H1 (cell line): ENCODE data around the gene PCNA. TPM values are rescaled to one million over a fixed set of nuclear protein-coding genes. Genes with fewer than 3 reads are reported as not detected.

Source experiments
- CTCF ChIA-PET: fragments of 300-600 bp; sonication (Branson Sonifier 250); formaldehyde crosslinking; loops from one replicate; lab custom pipeline; 2021; ENCODE audit not compliant: partially characterized antibody; lab: Charles Lee
- POLR2A ChIA-PET: fragments of 300-600 bp; sonication (Branson Sonifier 250); formaldehyde crosslinking; loops from one replicate; lab custom pipeline; 2021; ENCODE audit warnings: inconsistent platforms; ENCODE audit not compliant: partially characterized antibody; lab: Charles Lee
- DNase-seq, 2 experiments: peaks; one replicate each; pipeline versions ENCODE4 v3.0.0 to v3.0.0-alpha.2; 2010 to 2022; ENCODE audit warnings: low spot score in 2 of 2, low read depth in 1 of 2, mixed read lengths in 1 of 2
- FAIRE-seq: peaks from 2 replicates; lab custom pipeline; 2011; peaks lifted over from hg19 to GRCh38; lab: Jason Lieb, UNC
- H2AFZ ChIP-seq: 2 replicates; pipeline ENCODE4 v1.8.1; 2012; ENCODE audit warnings: low read length, inconsistent platforms
- H2AK5ac ChIP-seq: 2 replicates; pipeline ENCODE4 v1.6.1; 2013; ENCODE audit warnings: low read depth, low read length
- H2BK120ac ChIP-seq: replicated peaks from 2 replicates; pipeline ENCODE3; 2013; ENCODE audit warnings: low read depth, low read length, inconsistent platforms
- H2BK12ac ChIP-seq: 2 replicates; pipeline ENCODE4 v1.6.1; 2013; ENCODE audit warnings: low read depth, low read length
- H2BK15ac ChIP-seq: 2 replicates; pipeline ENCODE4 v1.6.1; 2013; ENCODE audit warnings: low read length
- H2BK20ac ChIP-seq: 2 replicates; pipeline ENCODE4 v1.6.1; 2013; ENCODE audit warnings: low read length
- H2BK5ac ChIP-seq: 2 replicates; pipeline ENCODE4 v1.6.1; 2013; ENCODE audit warnings: low read depth, low read length
- H3K14ac ChIP-seq: 2 replicates; pipeline ENCODE4 v1.6.1; 2013; ENCODE audit warnings: inconsistent platforms; ENCODE audit not compliant: insufficient read length
- H3K18ac ChIP-seq: 2 replicates; pipeline ENCODE4 v1.6.1; 2013; ENCODE audit warnings: low read length; ENCODE audit errors: extremely low read depth
- H3K23ac ChIP-seq: 2 replicates; pipeline ENCODE4 v1.6.1; 2013; ENCODE audit warnings: inconsistent platforms; ENCODE audit not compliant: insufficient read length
- H3K23me2 ChIP-seq: 2 replicates; pipeline ENCODE4 v1.6.1; 2013; ENCODE audit warnings: low read depth, low read length
- H3K27ac ChIP-seq: 2 replicates; pipeline ENCODE4 v1.6.1; 2011; ENCODE audit warnings: low read depth, low read length, inconsistent platforms
- H3K27me3 ChIP-seq, 4 experiments: replicated peaks in 1 of 4; 1 replicate in 1 of 4; 2 replicates in 3 of 4; pipeline versions ENCODE4 v1.6.1 to v1.8.1; 2011 to 2013; ENCODE audit warnings: low read length in 3 of 4, mild to moderate bottlenecking in 3 of 4, inconsistent platforms in 2 of 4, mixed read lengths in 2 of 4, moderate library complexity in 1 of 4; ENCODE audit not compliant: control insufficient read depth in 3 of 4, insufficient read depth in 3 of 4; ENCODE audit errors: extremely low read depth in 1 of 4
- H3K36me3 ChIP-seq, 4 experiments: 2 replicates each; pipeline versions ENCODE4 v1.6.1 to v1.8.1; 2011 to 2013; ENCODE audit warnings: mild to moderate bottlenecking in 4 of 4, low read length in 3 of 4, moderate library complexity in 2 of 4, control low read depth in 1 of 4, inconsistent platforms in 1 of 4; ENCODE audit not compliant: insufficient read depth in 4 of 4, control insufficient read depth in 2 of 4
- H3K4ac ChIP-seq: replicated peaks from 2 replicates; pipeline ENCODE3; 2013; ENCODE audit warnings: low read length, low read depth, mixed read lengths, inconsistent platforms; ENCODE audit not compliant: insufficient read length
- H3K4me1 ChIP-seq, 4 experiments: replicated peaks in 1 of 4; 1 replicate in 1 of 4; 2 replicates in 3 of 4; pipeline versions ENCODE4 v1.6.1 to v1.8.1; 2011 to 2013; ENCODE audit warnings: low read length in 3 of 4, inconsistent platforms in 2 of 4, mixed read lengths in 1 of 4; ENCODE audit not compliant: insufficient read depth in 4 of 4, control insufficient read depth in 3 of 4
- H3K4me2 ChIP-seq, 2 experiments: 2 replicates each; pipeline versions ENCODE4 v1.6.1 to v1.8.1; 2011 to 2013; ENCODE audit warnings: low read depth in 2 of 2, low read length in 2 of 2, control low read depth in 1 of 2, inconsistent platforms in 1 of 2, mild to moderate bottlenecking in 1 of 2; ENCODE audit not compliant: insufficient read depth in 1 of 2
- H3K4me3 ChIP-seq, 4 experiments: fragments of 200-600, 300-600 bp in 1 of 4; sonication (generic), shearing (Covaris generic), sonication (Bioruptor Twin) in 1 of 4; 2 replicates each; pipeline versions ENCODE4 v1.5.1 to v1.8.1; 2011 to 2016; ENCODE audit warnings: low read length in 4 of 4, low read depth in 3 of 4, control low read depth in 2 of 4, inconsistent platforms in 2 of 4, mild to moderate bottlenecking in 2 of 4, mixed read lengths in 1 of 4, moderate library complexity in 1 of 4; ENCODE audit not compliant: insufficient read depth in 2 of 4; ENCODE audit errors: extremely low read depth in 1 of 4
- H3K56ac ChIP-seq: replicated peaks from 2 replicates; pipeline ENCODE3; 2013; ENCODE audit warnings: low read depth, mild to moderate bottlenecking, mixed read lengths, low read length, inconsistent platforms; ENCODE audit not compliant: insufficient read length
- H3K79me1 ChIP-seq: 2 replicates; pipeline ENCODE4 v1.6.1; 2013; ENCODE audit warnings: low read depth, low read length, control low read depth
- H3K79me2 ChIP-seq, 2 experiments: 2 replicates each; pipeline versions ENCODE4 v1.6.1 to v1.8.1; 2012 to 2013; ENCODE audit warnings: low read length in 2 of 2, mild to moderate bottlenecking in 2 of 2, inconsistent platforms in 1 of 2; ENCODE audit not compliant: insufficient read depth in 2 of 2, control insufficient read depth in 1 of 2
- H3K9ac ChIP-seq, 4 experiments: replicated peaks in 1 of 4; 1 replicate in 1 of 4; 2 replicates in 3 of 4; pipeline versions ENCODE4 v1.6.1 to v1.8.1; 2011 to 2013; ENCODE audit warnings: low read depth in 3 of 4, low read length in 3 of 4, control low read depth in 2 of 4, mild to moderate bottlenecking in 2 of 4, moderate library complexity in 2 of 4, inconsistent platforms in 1 of 4; ENCODE audit errors: extremely low read depth in 1 of 4
- H3K9me3 ChIP-seq, 2 experiments: 2 replicates each; pipeline versions ENCODE4 v1.6.1 to v1.8.1; 2012 to 2013; ENCODE audit warnings: mild to moderate bottlenecking in 2 of 2, moderate library complexity in 2 of 2, control low read depth in 1 of 2, inconsistent platforms in 1 of 2, low read depth in 1 of 2, low read length in 1 of 2, mixed read lengths in 1 of 2; ENCODE audit not compliant: insufficient read depth in 2 of 2
- H4K20me1 ChIP-seq, 2 experiments: replicated peaks in 1 of 2; 2 replicates each; pipeline versions ENCODE3 to v1.8.1; 2011 to 2013; ENCODE audit warnings: inconsistent platforms in 2 of 2, low read length in 2 of 2, mild to moderate bottlenecking in 1 of 2; ENCODE audit not compliant: insufficient read depth in 2 of 2, control insufficient read depth in 1 of 2
- H4K5ac ChIP-seq: 2 replicates; pipeline ENCODE4 v1.6.1; 2013; ENCODE audit warnings: low read length, low read depth, mixed read lengths, inconsistent platforms; ENCODE audit not compliant: insufficient read length
- H4K8ac ChIP-seq: 2 replicates; pipeline ENCODE4 v1.8.0; 2013; ENCODE audit warnings: mild to moderate bottlenecking, moderate library complexity, low read length, inconsistent platforms; ENCODE audit not compliant: insufficient read depth; ENCODE audit errors: extremely low read depth
- H4K91ac ChIP-seq: replicated peaks from 2 replicates; pipeline ENCODE3; 2013; ENCODE audit warnings: low read length, mixed read lengths, inconsistent platforms; ENCODE audit not compliant: insufficient read length
- POLR2A ChIP-seq, 2 experiments: IDR thresholded peaks; 1 replicate in 1 of 2; 2 replicates in 1 of 2; pipeline ENCODE4 v1.6.1; 2011; ENCODE audit warnings: low read depth in 2 of 2, low read length in 2 of 2, mild to moderate bottlenecking in 2 of 2; ENCODE audit errors: control extremely low read depth in 1 of 2
- POU5F1 ChIP-seq: IDR thresholded peaks from 2 replicates; pipeline ENCODE4 v1.6.1; 2011; ENCODE audit warnings: low read depth, mild to moderate bottlenecking, low read length, moderate library complexity
- RXRA ChIP-seq: IDR thresholded peaks from 2 replicates; pipeline ENCODE4 v1.6.1; 2011; ENCODE audit warnings: low read depth, mild to moderate bottlenecking, low read length, moderate library complexity; ENCODE audit not compliant: insufficient read depth
- SAP30 ChIP-seq: fragments of 300-600 bp; sonication (generic); IDR thresholded peaks from 2 replicates; pipeline ENCODE4 v1.7.1; 2012; ENCODE audit warnings: low read length, moderate library complexity, mild to moderate bottlenecking, inconsistent platforms; ENCODE audit not compliant: insufficient read depth, insufficient replicate concordance
- WGBS, 2 experiments: shearing (Covaris generic) in 1 of 2; methylation state at CpG; one replicate each; pipeline versions ENCODE4 v1.1.6 to v1.1.7; 2013 to 2015; ENCODE audit warnings: low lambda C conversion rate in 2 of 2, mixed read lengths in 2 of 2, inconsistent platforms in 1 of 2, low coverage in 1 of 2, missing lambda C conversion rate in 1 of 2; ENCODE audit not compliant: insufficient replicate concordance in 2 of 2, insufficient coverage in 1 of 2, insufficient read length in 1 of 2; ENCODE audit errors: extremely low coverage in 1 of 2, missing lambda C conversion rate in 1 of 2; 5-methylcytosine and 5-hydroxymethylcytosine counted together
- polyA plus RNA-seq, 7 experiments: library from polyadenylated mRNA; depleted of rRNA in 3 of 7; stranded (reverse) in 5 of 7; unstranded in 2 of 7; fragments of >200 nt in 5 of 7; fragments of 200-250 nt in 2 of 7; gene quantifications; 1 replicate in 5 of 7; 2 replicates in 1 of 7; 4 replicates in 1 of 7; pipeline versions ENCODE4 v1.2.1 to v1.2.3, GENCODE V29; 2011 to 2013; ENCODE audit warnings: missing spikeins in 2 of 7, mixed read lengths in 2 of 7
- total RNA-seq: library from RNA; stranded (reverse); fragmentation: NEBNext Ultra II Directional; extraction: Animal tissue kit (Norgen Biotek cat#: 25700); gene quantifications from 2 replicates; pipeline ENCODE4 v1.2.1, GENCODE V29; 2021

PCNA gene
- total and polyA plus RNA-seq, 2 of the 8 experiments (the other 6 are each of a cell fraction or from before 2014, with no cell fraction given) = 290 to 737 TPM

DNA sequence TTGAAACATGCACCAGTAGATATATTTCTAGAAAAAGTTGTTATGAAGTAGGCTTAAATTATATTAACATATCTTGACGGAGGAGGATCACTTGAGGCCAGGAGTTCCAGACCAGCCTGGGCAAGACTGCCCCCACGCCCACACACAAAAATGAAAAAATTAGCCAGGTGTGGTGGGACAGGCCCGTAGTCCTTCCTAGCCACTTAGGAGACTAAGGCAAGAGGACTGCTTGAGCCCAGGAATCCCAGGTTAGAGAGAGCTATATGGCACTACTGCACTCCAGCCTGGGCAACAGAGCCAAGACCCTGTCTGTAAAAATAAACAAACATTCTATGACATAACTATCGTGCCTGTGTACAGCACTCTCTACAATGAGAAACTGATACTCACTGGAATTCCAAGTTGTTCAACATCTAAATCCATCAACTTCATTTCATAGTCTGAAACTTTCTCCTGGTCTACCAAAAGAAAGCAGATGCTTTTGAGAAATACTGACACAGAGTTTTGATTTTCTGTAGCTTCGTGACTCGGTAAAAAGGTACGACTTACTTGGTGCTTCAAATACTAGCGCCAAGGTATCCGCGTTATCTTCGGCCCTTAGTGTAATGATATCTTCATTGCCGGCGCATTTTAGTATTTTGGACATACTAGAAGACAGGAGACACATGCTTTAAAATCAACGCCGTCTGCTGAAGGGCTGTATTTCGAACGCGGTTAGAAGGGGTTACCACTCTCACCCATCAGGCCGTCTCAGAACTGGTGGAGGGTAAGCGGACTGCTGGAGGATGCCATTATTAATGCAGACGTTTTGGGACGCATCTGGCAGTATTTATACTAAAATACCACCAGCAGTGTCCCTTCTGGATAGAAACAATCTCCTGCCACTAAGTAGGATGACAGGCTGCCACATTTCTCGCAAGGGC is 1.3 kb downstream of the PCNA start:
- Histone ChIP-seq H3K4me3 (peak overlapping the region; percentile 91 to 99 (median 96)), H3K4ac (peak overlapping the region; percentile 44), H3K14ac (no peak overlapping the region), H2AK5ac (peak overlapping the region; percentile 79), H3K79me2 (peaks cover 12 to 38% of the 10 kb centered on the region in 2 experiments), H2BK15ac (no peak overlapping the region), H4K91ac (peak overlapping the region; percentile 48), H2BK5ac (peak overlapping the region; percentile 95), H3K79me1 (no peaks in the 10 kb centered on the region; the same call in 1 of the 2 replicates), H3K23ac (no peak overlapping the region), H4K20me1 (peaks cover 7 to 21% of the 10 kb centered on the region in 2 experiments), H4K8ac (peak overlapping the region; percentile 98; the same call in 1 of the 2 replicates), H3K56ac (peak overlapping the region; percentile 60), H3K4me2 (peak overlapping the region; percentile 54 to 84), H2BK20ac (no peak overlapping the region), H3K18ac (peak overlapping the region; percentile 85), H3K23me2 (no peaks in the 10 kb centered on the region; the same call in 1 of the 2 replicates), H3K9me3 (no peaks in the 10 kb centered on the region)
- DNase-seq = no peak
- 5% methylated on average over 23 of the region's 23 CpGs; no CpG with 5 or more reads in 1 of the 2 experiments for WGBS, 2 experiments
- TF ChIP-seq POU5F1 (no peak), POLR2A (IDR thresholded peaks at IDR 0.05; ENCODE audit: control extremely low read depth in 1 of 2, low read depth in 2 of 2, low read length in 2 of 2) (peak in 1 of 2 experiments; percentile 6; a peak in 1 of 3 replicates), RXRA (no peak), SAP30 (peak; percentile 50)
- TF ChIP-seq, all 59 proteins: peak for 2
- Histone ChIP-seq H3K9ac (peak overlapping the region; percentile 98 to 100 (median 99)), H3K27ac (peak overlapping the region; percentile 99), H2BK12ac (no peak overlapping the region; the same call in 1 of the 2 replicates), H2AFZ (no peak overlapping the region), H2BK120ac (no peak overlapping the region), H3K27me3 (no peaks in the 10 kb centered on the region), H4K5ac (peak overlapping the region; percentile 37), H3K36me3 (peaks cover 26 to 48% (median 38%) of the 10 kb centered on the region in 4 experiments), H3K4me1 (peaks cover 0 to 1% (median 0%) of the 10 kb centered on the region in 4 experiments; a peak in 1 of 7 replicates)
- CTCF ChIA-PET = interaction anchor here (0.9 kb wide), 1 partner anchor 74 kb away, joined by 3 read pairs; no protein-coding TSS in a partner anchor
- POLR2A ChIA-PET = interaction anchor here (0.8 to 3.5 kb wide), 15 partner anchors 11 to 359 kb away, joined by 3 to 25 read pairs (median 6); no protein-coding TSS in a partner anchor
- no peak for FAIRE-seq
